ENCODE measurements around the gene IL16. TPM values are rescaled to one million over a fixed set of nuclear protein-coding genes. Genes with fewer than 3 reads are reported as not detected.

Gene IL16
- total RNA-seq, 2 experiments from 2014 or later: 76.0 to 81.3 TPM

DNA sequence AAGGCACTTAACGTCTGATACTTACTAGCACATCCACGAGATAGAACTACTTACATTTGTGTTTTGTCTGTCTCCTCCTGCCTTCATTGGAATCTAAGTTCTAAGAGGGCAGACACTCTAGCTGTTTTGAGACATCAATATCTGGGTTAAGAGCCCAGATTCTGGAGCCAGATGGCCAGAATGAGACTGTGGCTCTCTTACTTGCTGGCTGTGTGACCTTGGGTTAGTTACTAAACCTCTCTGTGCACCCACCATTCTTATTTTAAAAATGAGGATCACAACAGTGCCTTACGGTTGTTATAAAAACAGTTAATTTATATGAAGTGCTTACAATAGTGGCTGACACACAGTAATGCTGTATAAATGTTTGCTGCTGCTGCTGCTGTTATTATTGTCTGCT is 119.6 kb downstream of the IL16 start:
- no TSS peak for BruUV-seq (replicated peaks)
- Histone ChIP-seq H3K9me2 (ENCODE audit: insufficient read depth, low read length) (no peaks in the 10 kb centered on the region), H3K36me3 (ENCODE audit: insufficient read depth, low read length) (peaks cover 71% of the 10 kb centered on the region), H3K27ac (ENCODE audit: low read depth, low read length, poor library complexity, severe bottlenecking) (peak overlapping the region; percentile 92), H2AFZ (ENCODE audit: low read length) (no peak overlapping the region), H4K20me1 (ENCODE audit: insufficient read depth, low read length) (no peaks in the 10 kb centered on the region), H3K4me2 (ENCODE audit: low read length) (peak overlapping the region; percentile 83), H3K9me3 (ENCODE audit: low read length) (no peaks in the 10 kb centered on the region), H3K4me1 (ENCODE audit: insufficient read depth, low read length, poor library complexity, severe bottlenecking) (peaks cover 71% of the 10 kb centered on the region), H3K4me3 (ENCODE audit: low read depth, low read length, poor library complexity, severe bottlenecking) (no peak overlapping the region), H3K79me2 (ENCODE audit: insufficient read depth, low read depth, low read length) (no peaks in the 10 kb centered on the region)
- intact Hi-C loops (cut with micrococcal nuclease; ENCODE audit: unreplicated experiment): loop anchor here (2.0 kb wide), 1 partner anchor 23 kb away; no protein-coding TSS in a partner anchor
- POLR2A ChIA-PET: no interaction called here
- DNase-seq (ENCODE audit: low spot score): no peak
- TF ChIP-seq, protein P1, sequence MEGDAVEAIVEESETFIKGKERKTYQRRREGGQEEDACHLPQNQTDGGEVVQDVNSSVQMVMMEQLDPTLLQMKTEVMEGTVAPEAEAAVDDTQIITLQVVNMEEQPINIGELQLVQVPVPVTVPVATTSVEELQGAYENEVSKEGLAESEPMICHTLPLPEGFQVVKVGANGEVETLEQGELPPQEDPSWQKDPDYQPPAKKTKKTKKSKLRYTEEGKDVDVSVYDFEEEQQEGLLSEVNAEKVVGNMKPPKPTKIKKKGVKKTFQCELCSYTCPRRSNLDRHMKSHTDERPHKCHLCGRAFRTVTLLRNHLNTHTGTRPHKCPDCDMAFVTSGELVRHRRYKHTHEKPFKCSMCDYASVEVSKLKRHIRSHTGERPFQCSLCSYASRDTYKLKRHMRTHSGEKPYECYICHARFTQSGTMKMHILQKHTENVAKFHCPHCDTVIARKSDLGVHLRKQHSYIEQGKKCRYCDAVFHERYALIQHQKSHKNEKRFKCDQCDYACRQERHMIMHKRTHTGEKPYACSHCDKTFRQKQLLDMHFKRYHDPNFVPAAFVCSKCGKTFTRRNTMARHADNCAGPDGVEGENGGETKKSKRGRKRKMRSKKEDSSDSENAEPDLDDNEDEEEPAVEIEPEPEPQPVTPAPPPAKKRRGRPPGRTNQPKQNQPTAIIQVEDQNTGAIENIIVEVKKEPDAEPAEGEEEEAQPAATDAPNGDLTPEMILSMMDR (conservative IDR thresholded peaks at IDR 0.05; ENCODE audit: low read length): no peak
- no peak for TF ChIP-seq EZH2phosphoT487 (IDR thresholded peaks at IDR 0.05; ENCODE audit: borderline replicate concordance, low read depth, low read length)
- CTCF ChIA-PET (ENCODE audit: unreplicated experiment): no interaction called here

DNA sequence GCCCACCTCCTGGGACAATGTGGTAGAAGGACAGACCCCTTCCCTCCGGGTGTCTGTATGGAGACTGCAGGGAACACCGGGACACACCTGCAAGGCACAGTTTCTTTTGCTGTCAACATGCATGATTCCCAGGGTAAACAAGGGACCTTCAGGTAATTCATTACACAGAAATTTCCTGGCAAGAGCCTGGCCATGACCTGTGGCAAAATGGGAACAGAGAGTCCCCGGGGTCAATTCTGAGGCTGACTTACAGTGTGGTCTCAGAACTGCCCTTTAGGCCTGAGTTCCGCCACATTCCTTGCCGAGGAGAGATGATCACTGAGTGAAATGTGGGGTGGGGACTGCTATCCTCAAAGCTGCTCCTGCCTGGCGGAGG is 121.0 kb downstream of the IL16 start:
- no TSS peak for BruUV-seq (replicated peaks)
- intact Hi-C loops (cut with micrococcal nuclease; ENCODE audit: unreplicated experiment): loop anchor here (1.0 to 2.0 kb wide), 2 partner anchors 20 to 25 kb away; no protein-coding TSS in a partner anchor
- Histone ChIP-seq H3K27ac (ENCODE audit: low read depth, low read length, poor library complexity, severe bottlenecking) (peak overlapping the region; percentile 92), H3K4me3 (ENCODE audit: low read depth, low read length, poor library complexity, severe bottlenecking) (peak overlapping the region; percentile 54), H4K20me1 (ENCODE audit: insufficient read depth, low read length) (0 out of 2 replicates have a peak, but pooled peaks cover 3% of the 10 kb centered on the region), H3K4me1 (ENCODE audit: insufficient read depth, low read length, poor library complexity, severe bottlenecking) (peaks cover 66% of the 10 kb centered on the region), H3K79me2 (ENCODE audit: insufficient read depth, low read depth, low read length) (no peaks in the 10 kb centered on the region), H3K9me3 (ENCODE audit: low read length) (no peaks in the 10 kb centered on the region), H3K36me3 (ENCODE audit: insufficient read depth, low read length) (peaks cover 64% of the 10 kb centered on the region), H2AFZ (ENCODE audit: low read length) (no peak overlapping the region), H3K4me2 (ENCODE audit: low read length) (peak overlapping the region; percentile 83), H3K9me2 (ENCODE audit: insufficient read depth, low read length) (no peaks in the 10 kb centered on the region)
- CTCF ChIA-PET (ENCODE audit: unreplicated experiment): interaction anchor here (1.0 to 1.4 kb wide), 3 partner anchors 10 to 22 kb away, joined by 3 read pairs; no protein-coding TSS in a partner anchor
- POLR2A ChIA-PET: interaction anchor here (1.0 to 1.3 kb wide), 3 partner anchors 16 to 25 kb away, joined by 3 to 6 read pairs (median 4); no protein-coding TSS in a partner anchor
- TF ChIP-seq, protein P1 (conservative IDR thresholded peaks at IDR 0.05; ENCODE audit: low read length): no peak
- no peak for TF ChIP-seq EZH2phosphoT487 (IDR thresholded peaks at IDR 0.05; ENCODE audit: borderline replicate concordance, low read depth, low read length)
- no peak for DNase-seq (ENCODE audit: low spot score)

DNA sequence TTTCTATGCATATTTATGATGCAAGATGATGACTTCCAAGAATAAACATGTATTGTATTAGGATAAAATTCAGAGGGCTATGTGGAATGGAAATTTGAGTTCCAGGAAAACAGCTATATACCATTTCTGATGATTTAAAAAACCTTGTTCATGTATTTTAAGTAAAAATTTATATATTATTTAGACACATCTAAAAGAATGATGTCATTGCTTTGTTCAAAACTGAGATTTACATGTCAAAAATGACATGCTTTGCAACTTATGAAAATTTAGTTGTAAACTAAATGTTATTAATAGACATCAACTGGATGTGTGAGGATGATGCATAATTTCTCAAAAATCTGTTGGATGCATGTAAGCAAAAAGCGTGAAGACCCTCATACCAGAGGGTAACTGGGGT is 125.0 kb downstream of the IL16 start:
- Histone ChIP-seq H3K4me3 (ENCODE audit: low read depth, low read length, poor library complexity, severe bottlenecking) (no peak overlapping the region), H3K4me2 (ENCODE audit: low read length) (0 out of 2 replicates have a peak overlapping the region, but pooled peaks have one; percentile 91), H4K20me1 (ENCODE audit: insufficient read depth, low read length) (0 out of 2 replicates have a peak, but pooled peaks cover 3% of the 10 kb centered on the region), H2AFZ (ENCODE audit: low read length) (no peak overlapping the region), H3K27ac (ENCODE audit: low read depth, low read length, poor library complexity, severe bottlenecking) (no peak overlapping the region), H3K36me3 (ENCODE audit: insufficient read depth, low read length) (peaks cover 38% of the 10 kb centered on the region), H3K9me2 (ENCODE audit: insufficient read depth, low read length) (no peaks in the 10 kb centered on the region), H3K79me2 (ENCODE audit: insufficient read depth, low read depth, low read length) (peaks cover 4% of the 10 kb centered on the region; the same call in 1 of the 2 replicates), H3K4me1 (ENCODE audit: insufficient read depth, low read length, poor library complexity, severe bottlenecking) (peaks cover 50% of the 10 kb centered on the region), H3K9me3 (ENCODE audit: low read length) (no peaks in the 10 kb centered on the region)
- CTCF ChIA-PET (ENCODE audit: unreplicated experiment): no interaction called here
- TF ChIP-seq, protein P1 (conservative IDR thresholded peaks at IDR 0.05; ENCODE audit: low read length): no peak
- no peak for TF ChIP-seq EZH2phosphoT487 (IDR thresholded peaks at IDR 0.05; ENCODE audit: borderline replicate concordance, low read depth, low read length)
- intact Hi-C loops (cut with micrococcal nuclease; ENCODE audit: unreplicated experiment): loop anchor here (5.0 kb wide), 1 partner anchor 324 kb away; no protein-coding TSS in a partner anchor
- no peak for DNase-seq (ENCODE audit: low spot score)
- POLR2A ChIA-PET: interaction anchor here (1.2 to 1.3 kb wide), 2 partner anchors 20 to 31 kb away, joined by 3 to 4 read pairs; no protein-coding TSS in a partner anchor
- no TSS peak for BruUV-seq (replicated peaks)

Measured in OCI-LY7 (cell line).